HFF-Myc (cell line): ENCODE data around the gene RNU2-1.
"Not testable (repeated sequence)": the region's sequence is repeated elsewhere in the genome, so short reads cannot be mapped to it uniquely, and the experiment has no call there.

Experiments used
- DNase-seq: peaks from one replicate; pipeline ENCODE4 v3.0.0-alpha.2; 2011; ENCODE audit warnings: low read depth; ENCODE audit errors: extremely low read depth
- H3K4me3 ChIP-seq: replicated peaks from 2 replicates; pipeline ENCODE4 v1.5.1; 2011; ENCODE audit warnings: low read depth, mild to moderate bottlenecking, control low read depth, low read length
- CTCF ChIP-seq: IDR thresholded peaks from 2 replicates; pipeline ENCODE4 v1.5.1; 2012; ENCODE audit warnings: mild to moderate bottlenecking, low read depth, low read length, control low read depth; ENCODE audit errors: missing control alignments

Gene RNU2-1

GRCh38 chr17:43233877-43234276, at the start of gene RNU2-1:
TSS of gene RNU2-1 (minus strand) at chr17:43233977.
- H3K4me3 ChIP-seq, DNase-seq: not testable (repeated sequence)

GRCh38 chr17:43272914-43273313, 39.1 kb upstream of the RNU2-1 start:
- not testable (repeated sequence) for H3K4me3 ChIP-seq, DNase-seq

- not testable (repeated sequence) for DNase-seq, H3K4me3 ChIP-seq
These were observed 38.7 kb upstream of the RNU2-1 start for GRCh38 chr17:43272483-43272882.

GRCh38 chr17:43270552-43271504, 37.1 kb upstream of the RNU2-1 start:
- not testable (repeated sequence) for DNase-seq, H3K4me3 ChIP-seq

- not testable (repeated sequence) for H3K4me3 ChIP-seq, DNase-seq
These were observed 12.7 kb upstream of the RNU2-1 start for GRCh38 chr17:43246456-43246855.

- H3K4me3 ChIP-seq, DNase-seq: not testable (repeated sequence)
These were observed 7.0 kb upstream of the RNU2-1 start for GRCh38 chr17:43240596-43241352.

GRCh38 chr17:43239597-43239996, 5.8 kb upstream of the RNU2-1 start:
- not testable (repeated sequence) for DNase-seq, H3K4me3 ChIP-seq

- DNase-seq: not testable (repeated sequence)
These were observed 514 bp downstream of the RNU2-1 start for GRCh38 chr17:43233263-43233662.

GRCh38 chr17:43232021-43232699, 1.6 kb downstream of the RNU2-1 start:
- H3K4me3 ChIP-seq, DNase-seq: not testable (repeated sequence)

More at GRCh38 chr17:43233263-43233662, 514 bp downstream of the RNU2-1 start:
- H3K4me3 ChIP-seq: not testable (repeated sequence)

GRCh38 chr17:43231205-43232020, 2.4 kb downstream of the RNU2-1 start:
- DNase-seq, H3K4me3 ChIP-seq: not testable (repeated sequence)

GRCh38 chr17:43228020-43228782, 5.6 kb downstream of the RNU2-1 start, which contains the start of gene CCDC200:
TSS of gene CCDC200 (minus strand) at chr17:43228623. CDS start at chr17:43228554, 69 bp downstream.
- not testable (repeated sequence) for H3K4me3 ChIP-seq, DNase-seq

- H3K4me3 ChIP-seq: no peak overlapping the region
- DNase-seq: no peak
- TF ChIP-seq CTCF: no peak
These were observed 7.4 kb downstream of the RNU2-1 start for GRCh38 chr17:43226393-43226792.
